Esophagus muscularis mucosa (tissue), 4 donors: Measurements from ENCODE around the gene FBXO39. TPM values are rescaled to one million over a fixed set of nuclear protein-coding genes. Genes with fewer than 3 reads are reported as not detected.
A peak's percentile ranks its signal among the peaks of the same experiment; 100 is the strongest.

ENCODE experiments used
- DNase-seq: peaks from one replicate; pipeline ENCODE4 v3.0.0-alpha.2; 2017; ENCODE audit errors: extremely low spot score
- H3K27ac ChIP-seq, 4 donors: fragments of 200-600 bp; sonication (generic); replicated peaks in 1 of 4; 1 replicate in 3 of 4; 2 replicates in 1 of 4; pipeline ENCODE4 v1.5.1; 2016 to 2019; ENCODE audit warnings: mild to moderate bottlenecking in 1 of 4
- H3K27me3 ChIP-seq, 4 donors: fragments of 200-600 bp; sonication (generic); one replicate each; pipeline versions ENCODE4 v1.5.1 to v1.6.0; 2016 to 2019
- H3K36me3 ChIP-seq, 4 donors: fragments of 200-600 bp; sonication (generic); one replicate each; pipeline ENCODE4 v1.5.1; 2016 to 2019
- H3K4me1 ChIP-seq, 4 donors: fragments of 200-600 bp; sonication (generic); one replicate each; pipeline ENCODE4 v1.5.1; 2016 to 2019
- H3K4me3 ChIP-seq, 4 donors: fragments of 200-600 bp; sonication (generic); 1 replicate in 2 of 4; 2 replicates in 2 of 4; pipeline ENCODE4 v1.5.1; 2016 to 2019; ENCODE audit warnings: mild to moderate bottlenecking in 4 of 4, moderate library complexity in 1 of 4
- H3K9me3 ChIP-seq, 4 donors: fragments of 200-600 bp; sonication (generic); 1 replicate in 3 of 4; 2 replicates in 1 of 4; pipeline ENCODE4 v1.5.1; 2016 to 2019
- EP300 ChIP-seq: sonication (generic); formaldehyde crosslinking; IDR thresholded peaks from one replicate; pipeline ENCODE4 v1.6.1; 2017; ENCODE audit warnings: antibody characterized with exemption
- POLR2A ChIP-seq: fragments of 450-650 bp; IDR thresholded peaks from one replicate; pipeline ENCODE4 v1.6.1; 2017; ENCODE audit warnings: antibody characterized with exemption, moderate library complexity, mild to moderate bottlenecking, low read depth
- POLR2AphosphoS5 ChIP-seq, 2 donors: sonication (generic); formaldehyde crosslinking; IDR thresholded peaks; one replicate each; pipeline ENCODE4 v1.6.1; 2017; ENCODE audit warnings: antibody characterized with exemption in 2 of 2
- WGBS: methylation state at CpG from one replicate; pipeline ENCODE4 v1.1.5; 2018; 5-methylcytosine and 5-hydroxymethylcytosine counted together
- intact Hi-C: fragments of 100-400 bp; cut with DNase I; formaldehyde crosslinking; loops from one replicate; pipeline ENCODE4 v1.15.1; 2023
- total RNA-seq, 4 donors: library from RNA; depleted of rRNA; stranded (reverse); fragments of >200 nt; gene quantifications; one replicate each; pipeline versions ENCODE4 v1.1.0 to v1.2.1, GENCODE V29; 2016
- TF ChIP-seq, protein P1 (sequence below), 3 experiments: fragments of 200-600 bp in 2 of 3; fragments of 450-650 bp in 1 of 3; sonication (generic) in 2 of 3; IDR thresholded peaks; one replicate each; pipeline ENCODE4 v1.5.1; 2017 to 2019; ENCODE audit warnings: antibody characterized with exemption in 3 of 3, mild to moderate bottlenecking in 2 of 3, moderate library complexity in 1 of 3

Gene FBXO39
- total RNA-seq, 4 donors from 2014 or later, result 0.33 to 0.83 TPM; not detected in 2

DNA sequence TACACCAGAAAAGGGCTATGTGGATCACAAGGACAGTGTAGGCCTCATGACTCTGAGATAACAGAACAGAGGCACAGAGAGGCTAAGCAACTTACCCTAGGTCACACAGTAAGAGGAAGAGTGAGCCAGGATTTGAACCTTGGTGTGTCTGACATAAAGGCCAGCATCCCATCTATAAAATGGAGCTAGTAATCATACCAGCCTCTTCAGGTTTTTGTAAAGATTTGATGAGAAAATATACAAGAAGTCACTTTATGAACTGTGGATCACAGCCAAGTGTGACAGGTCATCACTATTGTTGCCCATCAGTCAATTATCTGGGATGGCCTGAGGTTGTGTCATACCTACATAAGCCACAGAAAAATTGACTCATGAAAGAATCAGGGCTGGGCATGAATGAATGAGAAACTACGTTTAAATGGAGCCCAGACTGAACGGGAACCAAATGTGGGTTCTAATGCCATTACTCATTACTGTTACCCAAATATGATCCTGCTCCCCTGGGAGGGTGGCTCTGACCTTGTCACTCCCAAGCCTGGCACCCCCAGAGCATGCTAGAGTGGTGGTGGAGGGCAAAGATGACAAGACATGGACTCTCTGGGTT lies 21.0 kb downstream of the FBXO39 start:
- no peaks in the 10 kb centered on the region for H3K36me3 ChIP-seq
- intact Hi-C loops, result no loop called here
- peaks cover 0 to 13% (median 0%) of the 10 kb centered on the region in 4 donors for H3K27me3 ChIP-seq
- H3K27ac ChIP-seq, result no peak overlapping the region
- peak; percentile 80 for DNase-seq
- no peaks in the 10 kb centered on the region for H3K9me3 ChIP-seq
- WGBS, result 70% methylated on average over 2 of the region's 2 CpGs
- no peak overlapping the region for H3K4me3 ChIP-seq
- TF ChIP-seq EP300 (no peak), POLR2A (no peak), POLR2AphosphoS5 (IDR thresholded peaks at IDR 0.05) (no peak)
- TF ChIP-seq, protein P1, sequence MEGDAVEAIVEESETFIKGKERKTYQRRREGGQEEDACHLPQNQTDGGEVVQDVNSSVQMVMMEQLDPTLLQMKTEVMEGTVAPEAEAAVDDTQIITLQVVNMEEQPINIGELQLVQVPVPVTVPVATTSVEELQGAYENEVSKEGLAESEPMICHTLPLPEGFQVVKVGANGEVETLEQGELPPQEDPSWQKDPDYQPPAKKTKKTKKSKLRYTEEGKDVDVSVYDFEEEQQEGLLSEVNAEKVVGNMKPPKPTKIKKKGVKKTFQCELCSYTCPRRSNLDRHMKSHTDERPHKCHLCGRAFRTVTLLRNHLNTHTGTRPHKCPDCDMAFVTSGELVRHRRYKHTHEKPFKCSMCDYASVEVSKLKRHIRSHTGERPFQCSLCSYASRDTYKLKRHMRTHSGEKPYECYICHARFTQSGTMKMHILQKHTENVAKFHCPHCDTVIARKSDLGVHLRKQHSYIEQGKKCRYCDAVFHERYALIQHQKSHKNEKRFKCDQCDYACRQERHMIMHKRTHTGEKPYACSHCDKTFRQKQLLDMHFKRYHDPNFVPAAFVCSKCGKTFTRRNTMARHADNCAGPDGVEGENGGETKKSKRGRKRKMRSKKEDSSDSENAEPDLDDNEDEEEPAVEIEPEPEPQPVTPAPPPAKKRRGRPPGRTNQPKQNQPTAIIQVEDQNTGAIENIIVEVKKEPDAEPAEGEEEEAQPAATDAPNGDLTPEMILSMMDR (IDR thresholded peaks at IDR 0.05), result no peak
- H3K4me1 ChIP-seq, result no peaks in the 10 kb centered on the region

DNA sequence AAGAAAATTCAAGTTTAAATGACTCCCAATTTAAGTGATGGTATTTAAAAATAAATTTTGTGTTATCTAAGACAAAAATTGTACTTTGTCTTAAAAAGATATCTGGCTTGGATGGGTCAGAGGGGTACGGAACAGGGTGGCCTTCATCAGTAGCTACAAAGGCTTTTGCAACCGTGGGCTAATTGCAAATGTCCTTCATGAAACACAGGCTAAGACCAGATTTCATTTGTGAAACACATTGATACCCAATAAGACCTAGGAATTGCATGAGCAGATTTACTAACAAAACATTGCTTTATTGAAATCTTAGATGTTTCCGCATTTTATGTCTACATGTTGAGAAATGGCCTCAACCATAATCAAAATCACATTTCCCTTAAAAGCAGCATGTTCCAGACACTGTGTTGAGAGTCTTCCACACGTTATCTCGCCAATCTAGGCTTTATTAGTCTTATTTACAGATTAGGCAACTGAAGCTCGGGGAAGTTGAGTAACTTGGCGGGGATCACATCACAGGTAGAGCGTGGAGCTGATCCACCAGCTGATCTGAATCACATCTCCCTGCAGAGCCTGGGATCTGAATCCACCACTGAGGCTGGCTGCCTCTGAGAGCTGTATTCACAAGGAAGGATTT lies 21.8 kb downstream of the FBXO39 start:
- DNase-seq, result no peak
- intact Hi-C loops, result no loop called here
- 84% methylated on average over 8 of the region's 8 CpGs for whole genome bisulfite sequencing
- Histone ChIP-seq H3K36me3 (no peaks in the 10 kb centered on the region), H3K4me3 (no peak overlapping the region), H3K4me1 (no peaks in the 10 kb centered on the region), H3K27ac (no peak overlapping the region), H3K27me3 (peaks cover 0 to 6% (median 0%) of the 10 kb centered on the region in 4 donors), H3K9me3 (no peaks in the 10 kb centered on the region)
- TF ChIP-seq, protein P1 (IDR thresholded peaks at IDR 0.05), result no peak
- no peak for TF ChIP-seq POLR2A
- TF ChIP-seq POLR2AphosphoS5 (IDR thresholded peaks at IDR 0.05), result no peak
- no peak for TF ChIP-seq EP300

DNA sequence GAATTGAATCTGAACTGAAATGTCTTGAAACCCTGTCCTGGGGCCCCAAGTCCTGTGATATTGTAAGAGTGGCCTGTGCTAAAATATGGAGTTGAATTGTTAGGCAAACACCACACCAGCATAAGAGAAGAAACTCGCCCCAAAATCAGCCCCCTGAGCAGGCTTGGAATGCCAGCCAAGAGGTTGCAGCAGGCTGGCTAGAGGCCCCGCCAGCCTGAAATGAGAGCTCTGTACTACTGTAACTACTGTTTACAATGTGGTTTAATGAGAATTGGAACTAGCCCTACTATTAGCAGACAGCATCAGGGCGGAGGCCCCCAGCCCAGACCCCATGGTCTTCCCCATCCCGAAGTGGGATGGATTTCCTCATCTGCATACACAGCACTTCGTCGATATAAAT lies 23.7 kb downstream of the FBXO39 start:
- no peak overlapping the region for H3K27ac ChIP-seq
- no peaks in the 10 kb centered on the region for H3K36me3 ChIP-seq
- intact Hi-C loops, result no loop called here
- H3K4me3 ChIP-seq, result no peak overlapping the region
- H3K4me1 ChIP-seq, result no peaks in the 10 kb centered on the region
- no peaks in the 10 kb centered on the region for H3K27me3 ChIP-seq
- WGBS, result 71% methylated on average over 5 of the region's 6 CpGs
- TF ChIP-seq POLR2AphosphoS5 (IDR thresholded peaks at IDR 0.05) (no peak), POLR2A (no peak), EP300 (no peak)
- TF ChIP-seq, protein P1 (IDR thresholded peaks at IDR 0.05), result no peak
- DNase-seq, result no peak
- no peaks in the 10 kb centered on the region for H3K9me3 ChIP-seq

DNA sequence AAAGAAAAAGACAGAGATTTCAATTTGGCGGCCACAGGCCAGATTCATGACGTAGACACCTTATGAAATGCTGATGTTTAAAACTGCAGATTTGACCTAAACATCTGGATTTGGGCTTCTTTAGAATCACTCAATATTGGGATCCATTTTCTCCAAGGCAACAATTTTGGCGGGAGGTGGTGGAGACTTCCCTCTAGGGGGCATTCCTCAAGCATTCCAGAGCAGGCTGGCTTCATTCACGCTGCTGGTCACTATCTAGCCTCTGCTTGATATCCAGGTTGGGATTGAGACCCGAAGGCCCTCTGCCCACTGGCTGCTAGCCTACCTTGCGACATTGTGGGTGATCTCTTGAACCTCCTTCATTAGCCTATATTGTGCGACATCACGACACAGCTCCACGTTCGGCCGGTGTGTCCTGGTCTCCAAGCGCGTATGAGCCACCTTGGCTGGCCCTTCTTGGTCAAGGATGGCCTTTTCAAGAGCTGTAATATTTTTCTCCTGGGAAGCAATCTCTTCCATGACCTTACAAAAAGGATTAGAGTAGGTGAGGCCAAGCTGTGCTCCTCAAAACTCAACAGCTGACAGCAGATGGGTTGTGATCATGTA lies 24.5 kb downstream of the FBXO39 start:
- Histone ChIP-seq H3K9me3 (no peaks in the 10 kb centered on the region), H3K36me3 (no peaks in the 10 kb centered on the region), H3K27me3 (no peaks in the 10 kb centered on the region), H3K27ac (no peak overlapping the region), H3K4me1 (no peaks in the 10 kb centered on the region), H3K4me3 (no peak overlapping the region)
- TF ChIP-seq, protein P1 (IDR thresholded peaks at IDR 0.05), result no peak
- TF ChIP-seq POLR2A (no peak), EP300 (no peak), POLR2AphosphoS5 (IDR thresholded peaks at IDR 0.05) (no peak)
- WGBS, result 90% methylated on average over 13 of the region's 13 CpGs
- intact Hi-C loops, result no loop called here
- DNase-seq, result peak; percentile 75
